ENCODE measurements around the gene RPL27. TPM values are rescaled to one million over a fixed set of nuclear protein-coding genes. Genes with fewer than 3 reads are reported as not detected.
A peak's percentile ranks its signal among the peaks of the same experiment; 100 is the strongest.

Gene RPL27
- total and polyA plus RNA-seq, 2 of the 8 experiments (the other 6 are each of a cell fraction or from before 2014, with no cell fraction given): 1,415 to 3,779 TPM

- TF ChIP-seq GABPA (IDR thresholded peaks at IDR 0.05; ENCODE audit: borderline replicate concordance, insufficient read depth, low read length) (0 out of 2 replicates have a peak, but pooled peaks have one; percentile 17), HDAC2 (IDR thresholded peaks at IDR 0.05; ENCODE audit: borderline replicate concordance in 1 of 2, low read depth in 2 of 2, low read length in 2 of 2) (0 out of 4 replicates have a peak, but pooled peaks of 1 of the 2 experiments have one; percentile 39), ASH2L (IDR thresholded peaks at IDR 0.05; ENCODE audit: low read length) (no peak), POU5F1 (IDR thresholded peaks at IDR 0.05; ENCODE audit: low read depth, low read length) (peak; percentile 91), CBX8 (IDR thresholded peaks at IDR 0.05; ENCODE audit: borderline replicate concordance, low read depth, low read length) (no peak), YY1 (IDR thresholded peaks at IDR 0.05; ENCODE audit: low read depth, low read length) (no peak), HDAC6 (IDR thresholded peaks at IDR 0.05; ENCODE audit: low read depth, low read length) (no peak), TCF12 (IDR thresholded peaks at IDR 0.05; ENCODE audit: low read depth, low read length) (no peak), BACH1 (IDR thresholded peaks at IDR 0.05; ENCODE audit: low read length) (no peak), KDM5A (IDR thresholded peaks at IDR 0.05; ENCODE audit: low read length) (no peak), NRF1 (IDR thresholded peaks at IDR 0.05; ENCODE audit: low read depth, low read length) (no peak), CBX5 (IDR thresholded peaks at IDR 0.05; ENCODE audit: low read depth, low read length) (no peak), SP2 (IDR thresholded peaks at IDR 0.05; ENCODE audit: low read length) (no peak), GTF2F1 (IDR thresholded peaks at IDR 0.05; ENCODE audit: borderline replicate concordance, low read depth, low read length) (no peak), CHD1 (IDR thresholded peaks at IDR 0.05; ENCODE audit: low read depth, low read length) (no peak), POLR2AphosphoS5 (IDR thresholded peaks at IDR 0.05; ENCODE audit: low read depth, low read length) (0 out of 2 replicates have a peak, but pooled peaks have one; percentile 22), TAF1 (IDR thresholded peaks at IDR 0.05; ENCODE audit: low read depth, low read length) (no peak), RBBP5 (IDR thresholded peaks at IDR 0.05; ENCODE audit: borderline replicate concordance, low read depth, low read length) (peak; percentile 85; the same call in 1 of the 2 replicates), TEAD4 (IDR thresholded peaks at IDR 0.05; ENCODE audit: low read depth, low read length) (no peak), FOSL1 (IDR thresholded peaks at IDR 0.05; ENCODE audit: insufficient read depth, low read depth, low read length) (no peak)
Observed at GRCh38 chr17:43027091-43028032, 29.1 kb downstream of the RPL27 start (continued).

Data from H1 (cell line).